Stimulated activated CD8-positive, alpha-beta memory T cell treated with anti-CD3 and anti-CD28 coated beads, Interleukin-12 subunit alpha, Interleukin-12 subunit beta, amount 100 ng/mL, for 24 hours (primary cell): ENCODE results near the gene STXBP5.
"Not testable (repeated sequence)": the region's sequence is repeated elsewhere in the genome, so short reads cannot be mapped to it uniquely, and the experiment has no call there.

Source experiments
- DNase-seq: peaks from one replicate; pipeline ENCODE4 v3.0.0-alpha.2; 2020; ENCODE audit errors: extremely low read depth

The STXBP5 gene

GRCh38 chr6:147297663-147298316 lies 93.6 kb downstream of the STXBP5 start:
- no peak for DNase-seq

DNA sequence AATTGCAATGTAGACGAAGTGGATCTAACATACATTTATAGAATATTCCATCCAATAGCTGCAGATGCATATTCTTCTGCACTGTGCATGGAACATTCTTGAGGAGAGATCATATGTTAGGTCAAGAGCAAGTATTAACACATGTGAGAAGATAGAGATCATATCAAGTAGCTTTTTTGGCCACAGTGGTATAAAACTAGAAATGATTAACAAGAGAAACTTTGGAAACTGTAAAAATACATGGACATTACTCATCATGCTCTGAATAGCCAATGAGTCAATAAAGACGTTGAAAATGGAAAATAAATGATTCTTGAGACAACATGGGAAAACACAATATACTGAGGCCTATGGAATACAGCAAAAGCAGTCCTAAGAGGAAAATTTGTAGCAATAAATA lies 94.2 kb downstream of the STXBP5 start:
- no peak for DNase-seq

GRCh38 chr6:147299035-147299434 lies 94.8 kb downstream of the STXBP5 start:
- no peak for DNase-seq

DNA sequence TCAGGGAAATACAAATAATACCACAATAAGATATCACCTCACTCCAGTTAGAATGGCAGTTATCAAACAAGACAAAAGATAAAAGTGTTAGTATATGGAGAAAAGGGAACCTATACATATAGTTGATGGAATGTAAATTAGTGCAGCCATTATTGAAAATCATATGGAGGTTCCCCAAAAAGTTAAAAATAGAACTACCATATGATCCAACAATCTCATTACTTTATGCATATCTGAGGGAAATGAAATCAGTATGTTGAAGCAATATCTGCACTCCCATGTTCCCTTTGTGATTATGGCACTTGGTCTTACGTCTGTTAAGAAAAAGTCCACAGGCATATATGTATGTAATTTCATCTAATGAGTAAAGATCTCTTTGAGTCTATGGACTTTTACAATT lies 96.9 kb downstream of the STXBP5 start:
- no peak for DNase-seq

- no peak for DNase-seq
These were observed 99.8 kb downstream of the STXBP5 start for GRCh38 chr6:147304016-147304415.

GRCh38 chr6:147310521-147310920 lies 106.3 kb downstream of the STXBP5 start:
- DNase-seq = no peak

DNA sequence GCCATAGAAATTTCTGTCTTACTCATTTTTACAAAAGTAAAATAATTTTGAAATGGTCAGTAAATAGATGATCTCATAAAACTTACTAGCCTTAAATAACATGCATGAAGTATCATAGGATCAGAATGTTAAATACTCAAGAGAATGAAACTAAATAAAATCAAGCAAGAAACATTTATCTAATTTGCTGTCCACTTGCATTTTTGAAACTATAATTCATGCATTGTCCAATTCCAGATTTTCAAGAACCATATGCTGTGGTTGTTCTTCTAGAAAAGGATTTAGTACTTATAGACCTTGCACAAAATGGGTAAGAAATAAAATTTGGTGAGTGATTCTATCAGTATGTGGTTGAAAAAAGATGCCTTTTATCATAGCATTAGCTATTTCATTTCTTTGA lies 107.0 kb downstream of the STXBP5 start:
- no peak for DNase-seq

DNA sequence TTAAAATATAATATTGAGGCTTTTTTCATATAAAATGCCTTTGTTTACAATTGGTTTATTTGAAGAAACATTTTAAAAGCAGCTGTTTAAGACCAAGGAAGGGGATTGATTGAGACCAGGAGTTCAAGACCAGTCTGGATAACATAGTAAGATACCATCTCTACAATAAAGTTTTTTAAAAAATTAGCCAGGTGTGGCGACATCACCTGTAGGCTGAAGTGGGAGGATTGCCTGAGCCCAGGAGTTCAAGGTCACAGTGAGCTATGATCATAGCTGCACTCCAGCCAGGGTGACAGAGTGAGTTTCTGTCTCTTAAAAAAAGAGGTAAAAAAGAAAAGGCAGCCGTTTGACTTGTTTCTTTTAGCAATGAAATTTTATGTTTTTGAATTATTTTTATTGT lies 117.0 kb downstream of the STXBP5 start:
- DNase-seq = no peak

DNA sequence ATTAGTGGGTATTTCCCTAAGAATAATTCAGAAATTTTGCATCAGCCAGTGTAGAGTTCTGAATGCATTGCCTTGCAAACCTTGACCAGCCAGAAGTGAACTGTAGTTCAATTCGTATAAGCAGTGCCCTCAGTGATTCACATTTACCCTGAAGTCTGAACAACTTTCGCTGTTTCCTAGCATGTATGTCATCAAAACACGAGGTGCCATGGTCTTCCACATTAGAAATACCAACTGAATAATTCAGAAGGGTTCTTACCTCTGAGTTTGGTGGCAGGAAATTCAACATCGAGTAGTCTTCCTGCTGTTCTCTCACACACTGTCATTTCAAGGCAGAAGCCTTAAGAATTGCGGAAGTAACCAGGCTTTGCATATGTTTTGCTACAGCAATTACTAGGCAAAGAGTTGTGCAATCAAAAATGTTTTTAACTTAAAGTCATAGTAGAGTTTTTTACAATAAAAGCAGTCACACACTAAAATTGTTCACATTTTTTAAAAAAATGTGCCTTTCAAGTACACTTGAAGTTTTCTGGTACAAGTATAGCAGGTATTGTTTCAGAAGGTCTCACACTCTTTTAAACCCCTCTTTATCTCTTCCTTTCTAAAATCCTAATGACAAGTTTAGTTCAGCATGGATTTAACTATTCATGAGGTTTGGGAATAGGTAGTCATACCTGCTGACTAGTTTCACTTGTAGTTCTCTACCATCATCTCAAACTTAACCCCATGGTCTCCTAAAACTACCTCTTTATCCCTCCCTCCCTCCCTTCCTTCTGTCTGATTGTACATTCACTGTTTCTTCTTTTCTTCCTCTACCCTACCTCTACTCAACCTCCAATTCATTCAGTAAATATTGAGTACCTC lies 118.3 kb downstream of the STXBP5 start:
- no peak for DNase-seq

DNA sequence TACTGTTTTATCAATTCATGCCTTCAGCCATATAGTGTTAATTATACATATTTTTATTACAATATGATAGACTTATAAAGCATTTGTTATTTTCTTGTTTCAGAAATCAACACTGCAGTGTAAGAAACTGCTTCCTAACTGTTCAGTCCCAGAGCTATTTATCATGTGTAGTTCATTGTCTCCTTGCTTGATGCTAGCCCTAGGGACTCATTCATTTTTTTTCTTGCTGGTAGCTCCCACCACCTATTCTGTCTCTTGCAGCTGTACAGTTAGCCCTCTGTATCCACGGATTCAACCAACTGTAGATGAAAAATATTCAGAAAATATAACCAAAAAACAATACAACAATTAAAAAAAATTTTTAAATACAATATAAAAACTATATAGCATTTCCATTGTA lies 121.3 kb downstream of the STXBP5 start:
- no peak for DNase-seq

DNA sequence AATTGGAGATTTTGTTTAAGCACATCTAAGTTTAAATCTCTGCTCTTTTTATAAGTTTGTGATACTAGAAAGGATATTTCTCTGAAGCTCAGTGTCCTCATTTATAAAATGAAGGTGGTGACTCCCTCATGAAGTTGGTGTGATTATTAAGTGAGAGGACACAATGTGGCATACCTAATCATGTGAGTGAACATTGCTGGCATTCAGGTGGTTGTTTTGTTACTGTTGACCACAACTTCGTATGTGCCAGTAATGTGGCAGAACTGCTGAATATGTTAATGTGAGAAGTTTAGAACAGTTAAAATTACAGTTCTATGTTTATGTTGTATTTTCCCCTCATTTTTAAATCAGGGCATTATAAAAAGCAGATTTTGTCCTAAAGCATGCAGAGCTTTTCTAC lies 127.2 kb downstream of the STXBP5 start:
- DNase-seq = no peak

GRCh38 chr6:147337921-147338320 lies 133.7 kb downstream of the STXBP5 start:
- no peak for DNase-seq

- no peak for DNase-seq
These were observed 137.3 kb downstream of the STXBP5 start for GRCh38 chr6:147341486-147341885.

GRCh38 chr6:147345902-147346301 lies 141.7 kb downstream of the STXBP5 start:
- DNase-seq = no peak

GRCh38 chr6:147347179-147347881 lies 143.1 kb downstream of the STXBP5 start:
- DNase-seq = no peak

GRCh38 chr6:147347882-147348575 lies 143.8 kb downstream of the STXBP5 start:
- no peak for DNase-seq

DNA sequence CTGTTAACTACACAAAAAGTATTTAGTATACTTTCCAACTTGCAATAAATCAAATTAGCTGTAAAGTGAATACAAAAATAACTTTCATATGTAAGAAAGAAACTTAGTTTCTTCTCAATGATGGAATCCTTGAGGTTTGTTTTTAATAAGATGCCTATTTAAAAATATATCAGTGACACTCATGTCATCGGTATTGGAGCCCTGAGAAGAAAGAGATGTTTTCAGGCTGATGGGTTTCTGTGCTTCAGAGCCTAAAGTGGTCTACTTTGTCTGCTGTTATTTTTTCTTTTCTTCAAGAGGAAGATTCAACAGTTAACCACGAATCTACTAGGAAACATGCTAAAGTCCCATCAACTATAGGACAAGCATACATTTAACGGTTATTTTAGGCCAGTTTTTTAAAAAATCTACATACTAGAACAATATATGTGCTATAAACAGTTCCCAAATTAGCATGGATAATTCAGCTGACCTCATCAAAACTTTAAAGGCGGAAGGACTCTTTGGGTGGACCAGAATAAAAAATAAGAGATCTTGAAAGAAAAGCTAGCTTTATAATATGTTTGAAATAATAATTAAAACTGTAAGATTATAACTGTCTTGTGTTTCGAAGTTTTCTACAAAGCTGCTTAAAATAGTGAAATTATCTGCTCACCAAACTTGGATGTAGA lies 157.2 kb downstream of the STXBP5 start:
- DNase-seq = no peak

GRCh38 chr6:147366290-147366689 lies 162.1 kb downstream of the STXBP5 start:
- no peak for DNase-seq

- no peak for DNase-seq
These were observed 167.1 kb downstream of the STXBP5 start for GRCh38 chr6:147371325-147371724.

DNA sequence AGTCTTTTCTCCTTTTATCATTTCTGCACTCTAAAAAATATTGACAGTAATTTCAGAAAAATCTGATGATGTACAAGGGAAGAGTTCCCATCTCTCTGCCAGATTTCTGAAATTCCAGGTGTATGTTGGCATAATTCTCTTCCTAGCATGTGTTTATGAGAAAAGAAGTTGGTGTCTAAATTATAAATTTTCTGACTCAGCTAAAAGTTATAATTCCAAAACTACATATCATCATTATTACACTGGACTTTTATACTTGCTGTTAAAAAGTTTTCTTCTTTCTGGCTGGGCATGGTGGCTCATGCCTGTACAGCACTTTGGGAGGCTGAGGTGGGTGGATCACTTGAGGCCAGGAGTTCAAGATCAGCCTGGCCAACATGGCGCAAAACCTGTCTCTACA lies 168.6 kb downstream of the STXBP5 start:
- DNase-seq = no peak

DNA sequence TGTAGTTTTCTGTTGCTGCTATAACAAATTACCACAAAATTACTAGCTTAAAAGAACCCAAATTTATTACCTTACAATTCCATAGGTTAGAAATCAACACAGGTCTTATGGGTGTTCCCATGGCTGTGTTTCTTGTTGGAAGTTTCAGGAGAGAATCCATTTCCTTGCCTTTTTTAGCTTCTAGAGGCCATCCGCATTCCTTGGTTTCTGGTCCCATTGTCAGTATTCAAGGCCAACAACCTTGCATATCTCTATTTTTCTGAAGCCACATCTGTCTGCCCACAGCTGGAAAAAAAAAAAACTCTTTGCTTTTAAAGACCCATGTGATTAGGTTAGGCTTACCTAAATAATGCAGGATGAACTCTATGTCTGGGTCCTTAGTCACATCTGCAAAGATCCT lies 174.6 kb downstream of the STXBP5 start:
- DNase-seq = no peak

GRCh38 chr6:147380841-147381240 lies 176.6 kb downstream of the STXBP5 start:
- not testable (repeated sequence) for DNase-seq
